ENCODE measurements around the gene PCTP. TPM values are rescaled to one million over a fixed set of nuclear protein-coding genes. Genes with fewer than 3 reads are reported as not detected.

PCTP gene
- 9.3 TPM for total RNA-seq

GRCh38 chr17:55750750-55751657, at the start of gene PCTP:
Gene PCTP (plus strand): TSS chr17:55751051. CDS start chr17:55751104, 53 bp downstream.

GRCh38 chr17:55722742-55723487, 27.9 kb upstream of the PCTP start, which contains the start of gene TMEM100:
Gene TMEM100 (minus strand): TSS chr17:55722864. CDS start chr17:55721070, 1,794 bp downstream.

Other genes with a start within 250 kb of the PCTP start
- 3.7 TPM for gene SMIM36, start 239.6 kb upstream of the PCTP start, total RNA-seq
- gene TMEM100, start 28.2 kb upstream of the PCTP start, total RNA-seq, result 10.3 TPM